ENCODE measurements around the gene ATXN1.
A peak's percentile ranks its signal among the peaks of the same experiment; 100 is the strongest.

The ATXN1 gene

DNA sequence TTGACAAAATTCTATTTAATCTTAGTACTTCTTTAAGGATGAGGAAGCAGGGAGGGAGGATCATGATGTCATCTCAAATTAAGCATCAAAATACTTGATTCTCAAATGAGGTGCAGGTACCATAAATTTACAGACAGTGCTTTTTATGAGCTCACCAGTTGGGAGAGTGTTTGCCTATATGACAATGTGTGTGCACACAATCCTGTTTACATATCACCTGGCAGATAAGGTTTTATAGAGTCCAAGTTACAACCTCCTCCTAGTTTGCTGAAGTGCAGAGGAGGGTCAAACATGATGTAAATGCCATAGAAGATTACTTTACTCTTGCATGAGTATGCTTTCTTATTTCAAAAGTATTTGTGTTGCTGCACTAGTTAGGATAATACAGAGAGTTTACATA, 6.4 kb downstream of the ATXN1 start:
- peaks cover 18% of the 10 kb centered on the region for H3K4me1 ChIP-seq (ENCODE audit: control insufficient read depth, insufficient read depth, low read length)
- H3K27ac ChIP-seq (ENCODE audit: low read depth, low read length) = no peak overlapping the region
- no peak overlapping the region for H3K9ac ChIP-seq (ENCODE audit: low read length)
- no peaks in the 10 kb centered on the region for H3K36me3 ChIP-seq (ENCODE audit: control insufficient read depth, insufficient read depth, low read length)
- H3K27me3 ChIP-seq (ENCODE audit: control insufficient read depth, insufficient read depth, low read length) = no peaks in the 10 kb centered on the region
- no peak overlapping the region for H3K4me3 ChIP-seq (ENCODE audit: low read length)

DNA sequence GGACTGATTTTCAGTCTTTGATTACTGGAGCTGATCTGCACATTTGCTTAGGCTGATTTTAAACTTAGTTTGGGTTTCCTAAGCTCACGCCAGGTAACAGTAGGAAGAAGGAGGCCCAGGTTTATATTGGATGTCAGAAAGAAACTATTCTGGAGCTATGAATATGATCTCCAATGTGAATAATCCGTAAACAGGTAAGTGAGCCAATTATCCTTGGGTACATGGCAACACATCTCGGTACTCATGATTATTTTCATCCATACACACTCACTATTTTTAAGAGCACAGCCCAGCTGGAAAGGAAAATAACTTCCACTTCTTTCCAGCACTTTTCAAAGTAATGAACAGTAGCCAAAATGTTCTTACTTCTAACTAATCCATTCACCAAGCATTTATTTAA, 7.0 kb downstream of the ATXN1 start:
- Histone ChIP-seq H3K27me3 (ENCODE audit: control insufficient read depth, insufficient read depth, low read length) (no peaks in the 10 kb centered on the region), H3K4me3 (ENCODE audit: low read length) (no peak overlapping the region), H3K36me3 (ENCODE audit: control insufficient read depth, insufficient read depth, low read length) (no peaks in the 10 kb centered on the region), H3K27ac (ENCODE audit: low read depth, low read length) (peak overlapping the region; percentile 6), H3K4me1 (ENCODE audit: control insufficient read depth, insufficient read depth, low read length) (peaks cover 18% of the 10 kb centered on the region), H3K9ac (ENCODE audit: low read length) (no peak overlapping the region)

DNA sequence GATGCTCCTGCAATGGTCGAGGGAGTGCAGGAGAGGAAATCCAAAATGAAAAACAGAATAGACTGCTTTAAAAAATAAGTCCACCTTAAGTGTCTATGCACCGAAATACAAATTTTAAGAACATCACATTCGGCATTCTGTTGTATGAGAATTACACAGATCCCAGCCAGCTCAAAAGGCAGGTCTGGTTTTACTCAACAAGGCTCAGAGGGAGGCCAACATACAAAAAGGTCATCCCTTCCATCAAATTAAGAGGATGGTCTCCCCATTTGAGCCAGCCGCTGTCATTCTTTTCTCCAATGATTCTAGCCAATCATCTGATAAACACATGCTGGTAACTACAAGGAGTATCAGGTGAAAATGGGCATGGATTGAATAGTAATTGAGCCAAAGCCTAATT, 7.9 kb downstream of the ATXN1 start:
- Histone ChIP-seq H3K36me3 (ENCODE audit: control insufficient read depth, insufficient read depth, low read length) (no peaks in the 10 kb centered on the region), H3K9ac (ENCODE audit: low read length) (no peak overlapping the region), H3K27me3 (ENCODE audit: control insufficient read depth, insufficient read depth, low read length) (no peaks in the 10 kb centered on the region), H3K4me3 (ENCODE audit: low read length) (no peak overlapping the region), H3K27ac (ENCODE audit: low read depth, low read length) (no peak overlapping the region), H3K4me1 (ENCODE audit: control insufficient read depth, insufficient read depth, low read length) (peaks cover 18% of the 10 kb centered on the region)

DNA sequence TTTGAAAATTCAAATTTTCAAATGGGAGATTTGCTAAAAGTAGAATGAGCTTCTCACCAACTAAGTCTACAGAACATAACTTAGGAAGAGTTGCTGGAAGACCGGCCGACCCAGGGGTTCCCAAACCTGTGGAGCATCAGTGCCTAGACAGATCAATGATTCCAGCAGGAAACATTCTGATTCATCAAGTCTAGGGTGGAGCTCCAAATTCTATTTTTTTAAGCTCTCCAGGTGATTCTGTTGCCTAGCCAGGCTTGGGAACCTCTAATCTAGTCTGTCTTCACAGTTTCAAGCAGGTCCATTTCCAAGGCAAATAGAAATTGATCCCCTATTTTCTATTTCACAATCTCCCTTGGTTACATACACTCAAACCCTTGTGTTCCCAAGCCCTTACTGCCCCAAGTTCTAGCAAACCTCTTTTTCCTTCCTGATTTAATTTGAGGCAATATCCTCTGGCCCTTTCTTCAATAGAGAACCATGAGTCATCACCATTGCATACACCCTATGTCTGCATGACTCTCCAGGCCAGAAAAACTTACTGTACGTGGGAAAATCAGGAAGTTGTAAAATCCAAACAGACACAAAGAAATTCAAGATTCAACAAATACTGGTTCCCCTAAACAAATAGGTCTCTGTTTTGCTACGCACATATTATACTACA, 8.9 kb downstream of the ATXN1 start:
- no peak overlapping the region for H3K27ac ChIP-seq (ENCODE audit: low read depth, low read length)
- peaks cover 17% of the 10 kb centered on the region for H3K4me1 ChIP-seq (ENCODE audit: control insufficient read depth, insufficient read depth, low read length)
- no peak overlapping the region for H3K4me3 ChIP-seq (ENCODE audit: low read length)
- no peaks in the 10 kb centered on the region for H3K27me3 ChIP-seq (ENCODE audit: control insufficient read depth, insufficient read depth, low read length)
- no peak overlapping the region for H3K9ac ChIP-seq (ENCODE audit: low read length)
- H3K36me3 ChIP-seq (ENCODE audit: control insufficient read depth, insufficient read depth, low read length) = no peaks in the 10 kb centered on the region

DNA sequence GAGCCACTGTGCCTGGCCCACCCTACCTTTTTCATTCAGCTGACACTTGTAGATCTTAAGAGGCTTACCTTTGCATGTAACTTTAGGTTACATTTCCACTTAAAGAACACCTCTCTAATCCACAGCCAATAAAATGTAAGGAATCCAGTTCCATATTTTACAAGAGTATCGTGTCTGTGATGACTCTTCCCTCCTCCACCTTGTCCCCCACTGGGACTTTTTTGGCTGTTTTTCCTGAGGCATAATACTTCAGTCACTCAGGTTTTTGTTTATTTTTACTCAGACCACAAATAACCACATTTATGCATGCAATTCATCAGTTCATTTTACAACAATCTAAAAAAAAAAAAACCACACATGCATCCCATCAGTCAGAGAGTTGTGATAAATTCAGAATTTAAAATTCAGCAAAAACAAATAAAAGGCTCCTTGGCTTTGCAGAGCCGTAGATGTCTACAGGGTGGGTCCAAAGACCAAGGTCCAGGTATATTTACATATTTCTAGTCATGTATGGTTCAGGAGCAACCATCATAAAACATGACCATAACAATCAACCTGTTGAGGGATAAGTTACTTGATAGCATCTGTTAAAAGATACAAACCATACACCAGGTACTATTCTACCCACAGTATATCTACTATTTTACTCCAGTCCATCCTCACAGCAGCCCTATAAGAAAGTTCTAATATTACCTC, 9.9 kb downstream of the ATXN1 start:
- no peak overlapping the region for H3K27ac ChIP-seq (ENCODE audit: low read depth, low read length)
- no peak overlapping the region for H3K9ac ChIP-seq (ENCODE audit: low read length)
- H3K27me3 ChIP-seq (ENCODE audit: control insufficient read depth, insufficient read depth, low read length) = no peaks in the 10 kb centered on the region
- H3K4me1 ChIP-seq (ENCODE audit: control insufficient read depth, insufficient read depth, low read length) = peaks cover 16% of the 10 kb centered on the region
- H3K4me3 ChIP-seq (ENCODE audit: low read length) = no peak overlapping the region
- H3K36me3 ChIP-seq (ENCODE audit: control insufficient read depth, insufficient read depth, low read length) = no peaks in the 10 kb centered on the region

DNA sequence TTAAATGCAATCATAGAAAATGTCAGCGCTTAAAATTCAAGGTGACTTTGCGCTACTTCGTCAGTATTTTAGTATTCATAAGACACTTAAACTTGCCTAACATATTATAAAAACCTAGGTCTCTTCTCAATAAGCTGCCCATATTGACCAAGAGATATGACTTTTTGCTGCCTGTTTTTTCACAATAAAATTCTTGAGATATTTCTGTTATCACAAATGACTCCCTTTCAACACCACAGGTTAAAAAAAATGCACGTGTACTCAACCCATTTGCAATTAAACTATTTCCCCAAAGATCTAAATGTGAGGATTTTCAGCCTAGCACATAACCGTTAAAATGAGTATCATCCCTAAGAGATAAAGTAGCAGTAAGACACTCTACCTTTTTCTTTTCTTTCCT, 10.7 kb downstream of the ATXN1 start:
- no peak overlapping the region for H3K9ac ChIP-seq (ENCODE audit: low read length)
- peaks cover 16% of the 10 kb centered on the region for H3K4me1 ChIP-seq (ENCODE audit: control insufficient read depth, insufficient read depth, low read length)
- no peaks in the 10 kb centered on the region for H3K27me3 ChIP-seq (ENCODE audit: control insufficient read depth, insufficient read depth, low read length)
- no peak overlapping the region for H3K27ac ChIP-seq (ENCODE audit: low read depth, low read length)
- H3K36me3 ChIP-seq (ENCODE audit: control insufficient read depth, insufficient read depth, low read length) = no peaks in the 10 kb centered on the region
- no peak overlapping the region for H3K4me3 ChIP-seq (ENCODE audit: low read length)

DNA sequence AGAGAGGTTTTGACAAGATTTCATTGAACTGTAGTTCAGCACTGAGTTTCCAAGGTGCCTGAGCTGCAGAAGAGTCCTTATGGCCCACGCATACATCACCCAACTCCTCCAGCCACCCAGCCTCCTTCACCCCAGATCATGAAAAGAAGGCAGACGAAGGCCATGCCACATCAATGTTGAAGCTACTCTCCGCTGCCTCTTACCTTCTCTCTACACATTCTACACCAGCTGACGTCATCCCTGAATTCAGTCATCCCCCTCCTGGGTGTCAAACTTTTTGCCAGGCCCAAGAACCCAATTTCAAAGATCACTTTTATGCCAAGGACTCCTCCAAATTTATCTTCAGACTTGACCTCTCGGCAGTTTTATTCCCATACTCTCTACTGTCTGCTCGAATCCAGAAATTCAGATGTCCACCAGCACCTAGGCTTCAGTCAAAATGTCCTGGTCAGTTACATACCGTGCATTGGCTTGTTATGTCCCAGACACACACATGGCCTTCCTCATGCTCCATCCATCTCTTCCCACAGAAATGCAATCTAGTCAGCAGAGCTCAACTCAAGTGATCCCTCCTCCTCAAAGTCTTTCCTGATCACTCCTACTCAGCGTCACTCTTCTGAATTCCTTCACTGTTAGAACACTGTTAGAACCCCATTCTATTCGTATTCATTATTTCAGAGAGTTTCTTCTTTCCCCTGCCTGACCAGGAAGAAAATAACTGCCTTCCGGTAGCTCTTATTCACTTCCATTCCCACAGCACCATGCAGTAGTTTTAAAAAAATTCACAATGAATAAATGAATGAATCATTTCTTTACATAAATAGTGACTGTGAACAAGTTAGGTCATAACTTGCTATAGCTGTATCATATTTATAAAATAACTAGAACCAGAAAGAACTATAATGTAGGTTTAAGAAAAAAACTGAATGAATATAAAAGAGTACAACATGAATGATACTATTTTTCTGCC, 11.5 kb downstream of the ATXN1 start:
- no peaks in the 10 kb centered on the region for H3K36me3 ChIP-seq (ENCODE audit: control insufficient read depth, insufficient read depth, low read length)
- H3K27me3 ChIP-seq (ENCODE audit: control insufficient read depth, insufficient read depth, low read length) = no peaks in the 10 kb centered on the region
- H3K4me1 ChIP-seq (ENCODE audit: control insufficient read depth, insufficient read depth, low read length) = peaks cover 16% of the 10 kb centered on the region
- no peak overlapping the region for H3K27ac ChIP-seq (ENCODE audit: low read depth, low read length)
- H3K4me3 ChIP-seq (ENCODE audit: low read length) = no peak overlapping the region
- no peak overlapping the region for H3K9ac ChIP-seq (ENCODE audit: low read length)

DNA sequence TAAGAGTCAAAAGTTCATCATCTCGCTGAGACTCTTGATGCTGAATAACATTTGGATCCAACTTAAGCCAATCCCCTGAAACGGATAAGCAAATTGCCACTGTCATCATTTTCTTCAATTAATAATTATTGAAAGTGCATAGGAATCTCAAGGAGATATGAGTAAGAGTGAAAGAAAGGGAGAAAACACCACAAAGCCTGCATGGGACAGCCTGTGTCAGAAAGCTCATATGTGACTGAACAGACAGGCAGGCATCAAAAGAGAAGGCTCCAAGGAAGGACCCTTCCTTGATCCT, 13.3 kb downstream of the ATXN1 start:
- no peak overlapping the region for H3K27ac ChIP-seq (ENCODE audit: low read depth, low read length)
- H3K4me1 ChIP-seq (ENCODE audit: control insufficient read depth, insufficient read depth, low read length) = peaks cover 8% of the 10 kb centered on the region
- H3K9ac ChIP-seq (ENCODE audit: low read length) = no peak overlapping the region
- H3K4me3 ChIP-seq (ENCODE audit: low read length) = no peak overlapping the region
- no peaks in the 10 kb centered on the region for H3K27me3 ChIP-seq (ENCODE audit: control insufficient read depth, insufficient read depth, low read length)
- H3K36me3 ChIP-seq (ENCODE audit: control insufficient read depth, insufficient read depth, low read length) = no peaks in the 10 kb centered on the region

DNA sequence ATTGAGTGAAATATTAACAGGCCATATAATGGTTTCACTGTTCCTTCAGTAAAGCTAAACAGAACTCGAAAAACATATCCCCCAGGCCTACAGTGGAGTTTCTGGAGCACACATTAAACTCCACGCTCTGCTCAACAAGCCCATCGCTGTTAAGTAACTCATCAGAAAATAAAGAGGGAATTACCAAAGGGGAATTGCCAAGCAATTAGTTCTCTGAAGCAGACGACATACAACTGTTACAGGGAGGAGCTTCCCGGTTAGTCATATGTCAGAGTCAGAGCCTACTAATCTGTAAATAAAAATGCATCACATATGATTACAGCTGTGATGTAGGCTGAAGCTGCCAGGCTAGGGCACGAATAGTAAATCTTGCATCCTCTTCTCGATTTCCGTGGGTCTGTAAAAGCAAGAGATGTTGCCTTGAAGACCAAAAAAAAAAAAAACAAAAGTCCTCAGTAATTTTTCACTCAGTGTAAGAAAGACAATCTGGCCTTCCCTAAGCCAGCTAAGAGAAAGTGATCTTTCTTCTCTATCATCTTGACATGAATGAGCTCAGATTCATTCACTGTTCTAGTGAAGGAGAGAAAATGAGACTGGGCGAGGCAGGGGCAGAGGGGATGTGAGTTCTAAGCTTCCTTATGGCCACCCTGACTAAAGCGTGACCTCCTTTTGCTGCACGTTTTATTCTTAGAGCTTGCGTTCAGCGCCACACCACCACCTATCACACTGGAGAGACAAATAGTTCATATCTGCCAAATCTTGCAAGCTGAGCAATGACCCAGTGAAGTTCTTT, 13.8 kb downstream of the ATXN1 start:
- peaks cover 3% of the 10 kb centered on the region for H3K4me1 ChIP-seq (ENCODE audit: control insufficient read depth, insufficient read depth, low read length)
- no peak overlapping the region for H3K9ac ChIP-seq (ENCODE audit: low read length)
- no peaks in the 10 kb centered on the region for H3K36me3 ChIP-seq (ENCODE audit: control insufficient read depth, insufficient read depth, low read length)
- H3K27me3 ChIP-seq (ENCODE audit: control insufficient read depth, insufficient read depth, low read length) = no peaks in the 10 kb centered on the region
- peak overlapping the region; percentile 12 for H3K4me3 ChIP-seq (ENCODE audit: low read length)
- peak overlapping the region; percentile 44 for H3K27ac ChIP-seq (ENCODE audit: low read depth, low read length)

DNA sequence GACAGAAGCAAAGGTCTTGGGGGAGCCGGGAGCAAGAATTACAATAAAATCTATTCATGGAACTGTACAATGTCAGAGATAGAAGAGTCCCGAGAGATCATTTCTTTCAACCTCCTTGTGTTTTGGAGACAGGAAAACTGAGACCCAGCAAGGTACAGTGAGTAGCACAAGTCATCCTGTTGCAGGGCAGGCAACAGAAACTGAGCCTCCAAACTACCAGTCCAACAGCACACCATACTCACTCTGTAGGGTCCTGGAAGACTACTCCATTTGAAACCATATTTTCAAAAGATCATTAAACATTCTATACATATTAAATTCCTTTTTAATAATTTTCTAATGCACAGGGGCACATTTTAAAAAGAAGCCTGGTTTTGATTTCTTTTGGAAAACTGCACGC, 14.4 kb downstream of the ATXN1 start:
- Histone ChIP-seq H3K4me1 (ENCODE audit: control insufficient read depth, insufficient read depth, low read length) (peaks cover under 1% of the 10 kb centered on the region), H3K4me3 (ENCODE audit: low read length) (no peak overlapping the region), H3K36me3 (ENCODE audit: control insufficient read depth, insufficient read depth, low read length) (no peaks in the 10 kb centered on the region), H3K27me3 (ENCODE audit: control insufficient read depth, insufficient read depth, low read length) (no peaks in the 10 kb centered on the region), H3K27ac (ENCODE audit: low read depth, low read length) (peak overlapping the region; percentile 44), H3K9ac (ENCODE audit: low read length) (no peak overlapping the region)

DNA sequence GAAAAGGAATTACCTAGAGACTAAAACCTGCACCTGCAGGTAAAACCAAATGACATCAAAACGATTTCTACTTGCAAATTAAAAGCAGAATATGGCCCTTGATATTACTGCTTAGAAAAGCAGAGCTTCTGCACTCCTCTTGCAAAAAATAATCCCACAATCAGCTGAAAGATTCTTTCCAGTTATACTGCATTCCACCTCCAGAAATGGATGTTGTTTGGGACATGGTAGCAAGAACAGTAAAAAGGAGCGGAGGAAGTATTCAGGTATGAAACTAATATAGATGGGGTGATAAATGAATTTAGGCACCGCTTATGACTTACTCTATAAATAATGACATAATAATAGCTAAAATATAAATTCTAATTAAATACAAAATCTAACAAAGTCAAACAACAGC, 14.9 kb downstream of the ATXN1 start:
- Histone ChIP-seq H3K27ac (ENCODE audit: low read depth, low read length) (no peak overlapping the region), H3K4me3 (ENCODE audit: low read length) (no peak overlapping the region), H3K4me1 (ENCODE audit: control insufficient read depth, insufficient read depth, low read length) (peaks cover 3% of the 10 kb centered on the region), H3K36me3 (ENCODE audit: control insufficient read depth, insufficient read depth, low read length) (no peaks in the 10 kb centered on the region), H3K27me3 (ENCODE audit: control insufficient read depth, insufficient read depth, low read length) (no peaks in the 10 kb centered on the region), H3K9ac (ENCODE audit: low read length) (no peak overlapping the region)

DNA sequence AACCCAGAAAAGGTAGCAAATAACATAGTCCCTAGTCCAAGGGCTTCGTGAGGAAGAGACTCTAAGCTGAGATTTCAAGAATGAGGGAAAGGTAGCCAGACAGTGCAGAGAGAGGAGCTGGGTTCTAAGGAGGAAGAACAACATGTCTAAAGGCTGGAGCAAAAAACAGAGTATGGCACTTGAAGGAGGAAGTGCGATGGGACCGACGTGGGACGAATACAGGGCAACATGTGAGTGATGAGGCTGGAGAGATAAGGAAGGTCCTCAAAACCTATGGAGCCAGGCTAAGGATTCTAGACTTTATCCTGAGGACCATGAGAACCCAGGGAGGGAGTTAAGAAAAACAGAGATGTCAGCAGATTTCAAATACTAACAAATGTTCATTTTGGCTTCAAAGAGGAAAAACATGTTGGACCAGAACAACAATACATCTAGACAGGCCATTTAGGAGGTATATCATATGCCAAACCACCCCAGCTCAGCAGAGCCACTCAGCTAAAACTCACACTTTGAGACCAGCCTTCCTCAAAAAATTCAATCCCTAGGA, 17.5 kb downstream of the ATXN1 start:
- Histone ChIP-seq H3K4me3 (ENCODE audit: low read length) (no peak overlapping the region), H3K27ac (ENCODE audit: low read depth, low read length) (no peak overlapping the region), H3K4me1 (ENCODE audit: control insufficient read depth, insufficient read depth, low read length) (peaks cover 22% of the 10 kb centered on the region), H3K36me3 (ENCODE audit: control insufficient read depth, insufficient read depth, low read length) (no peaks in the 10 kb centered on the region), H3K27me3 (ENCODE audit: control insufficient read depth, insufficient read depth, low read length) (no peaks in the 10 kb centered on the region), H3K9ac (ENCODE audit: low read length) (no peak overlapping the region)
